Measurements from ENCODE around the gene TULP1.

- no peak for TF ChIP-seq EZH2 (IDR thresholded peaks at IDR 0.05; ENCODE audit: borderline replicate concordance, low read depth, low read length, severe bottlenecking)
- no peak for TF ChIP-seq CTCF (IDR thresholded peaks at IDR 0.05; ENCODE audit: borderline replicate concordance, extremely low read depth, low read length, poor library complexity, severe bottlenecking)
Measured at GRCh38 chr6:35492974-35493284, 19.8 kb downstream of the TULP1 start.

Data from DND-41 (cell line).